RKO (cell line): ENCODE results near the gene SLC25A5.
"Not testable (repeated sequence)": the region's sequence is repeated elsewhere in the genome, so short reads cannot be mapped to it uniquely, and the experiment has no call there.

ENCODE experiments used
- DNase-seq: peaks from one replicate; pipeline ENCODE4 v3.0.0-alpha.2; 2016; ENCODE audit warnings: low spot score

SLC25A5 gene

GRCh38 chrX:119477812-119478232 is 9.6 kb downstream of the SLC25A5 start:
- DNase-seq, result no peak

- no peak for DNase-seq
These were observed 10.3 kb downstream of the SLC25A5 start for GRCh38 chrX:119478504-119478903.

- no peak for DNase-seq
These were observed 11.6 kb downstream of the SLC25A5 start for GRCh38 chrX:119479845-119480244.

GRCh38 chrX:119481323-119481801 is 13.1 kb downstream of the SLC25A5 start:
- DNase-seq, result no peak

- no peak for DNase-seq
These were observed 13.8 kb downstream of the SLC25A5 start for GRCh38 chrX:119482041-119482440.

- DNase-seq, result no peak
These were observed 14.5 kb downstream of the SLC25A5 start for GRCh38 chrX:119482481-119483480.

- no peak for DNase-seq
These were observed 18.5 kb downstream of the SLC25A5 start for GRCh38 chrX:119486745-119487144.

GRCh38 chrX:119487766-119488165 is 19.5 kb downstream of the SLC25A5 start:
- not testable (repeated sequence) for DNase-seq

GRCh38 chrX:119488749-119489148 is 20.5 kb downstream of the SLC25A5 start:
- DNase-seq, result peak; percentile 61

GRCh38 chrX:119489212-119490074 is 21.2 kb downstream of the SLC25A5 start:
- DNase-seq, result no peak

GRCh38 chrX:119492463-119492862 is 24.2 kb downstream of the SLC25A5 start:
- no peak for DNase-seq

GRCh38 chrX:119493851-119494495 is 25.7 kb downstream of the SLC25A5 start:
- not testable (repeated sequence) for DNase-seq

- no peak for DNase-seq
These were observed 27.8 kb downstream of the SLC25A5 start for GRCh38 chrX:119495734-119496726.

GRCh38 chrX:119497185-119497584 is 28.9 kb downstream of the SLC25A5 start:
- DNase-seq, result no peak

- DNase-seq, result no peak
These were observed 32.0 kb downstream of the SLC25A5 start for GRCh38 chrX:119500061-119500800.

GRCh38 chrX:119501511-119502148 is 33.4 kb downstream of the SLC25A5 start:
- no peak for DNase-seq

- DNase-seq, result no peak
These were observed 34.7 kb downstream of the SLC25A5 start for GRCh38 chrX:119502727-119503483.

- DNase-seq, result no peak
These were observed 35.2 kb downstream of the SLC25A5 start for GRCh38 chrX:119503484-119503861.

- DNase-seq, result not testable (repeated sequence)
These were observed 36.9 kb downstream of the SLC25A5 start for GRCh38 chrX:119505145-119505544.
